HG03520 (cell line): ENCODE data around the gene SYNE1.
"Not testable (repeated sequence)": the region's sequence is repeated elsewhere in the genome, so short reads cannot be mapped to it uniquely, and the experiment has no call there.

Source experiments
- ATAC-seq: cut with Tn5 transposase; IDR thresholded peaks from one replicate; pipeline ENCODE4 v1.9.1; 2021; ENCODE audit warnings: mild to moderate bottlenecking, moderate library complexity; ENCODE audit not compliant: unreplicated experiment

The SYNE1 gene

DNA sequence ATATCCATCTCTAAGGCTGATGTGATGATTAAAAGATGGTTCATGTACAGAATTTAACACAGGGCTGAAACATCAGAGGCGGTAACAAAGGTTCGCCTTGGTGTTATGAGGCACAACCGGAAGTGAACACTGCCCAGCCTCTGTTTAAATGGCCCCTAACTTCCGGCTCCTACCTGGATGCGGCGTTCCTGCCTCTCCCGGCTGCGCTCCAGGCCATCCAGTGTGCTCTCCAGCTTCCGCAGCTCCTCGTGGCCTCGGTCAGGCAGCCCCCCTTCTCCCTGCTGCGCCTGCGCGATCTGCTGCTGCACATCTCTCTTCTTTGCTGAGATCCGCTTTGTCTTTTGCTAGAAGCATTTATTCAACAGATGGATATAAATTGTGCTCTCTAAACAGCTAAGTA lies 195.3 kb downstream of the SYNE1 start:
- ATAC-seq = no peak

DNA sequence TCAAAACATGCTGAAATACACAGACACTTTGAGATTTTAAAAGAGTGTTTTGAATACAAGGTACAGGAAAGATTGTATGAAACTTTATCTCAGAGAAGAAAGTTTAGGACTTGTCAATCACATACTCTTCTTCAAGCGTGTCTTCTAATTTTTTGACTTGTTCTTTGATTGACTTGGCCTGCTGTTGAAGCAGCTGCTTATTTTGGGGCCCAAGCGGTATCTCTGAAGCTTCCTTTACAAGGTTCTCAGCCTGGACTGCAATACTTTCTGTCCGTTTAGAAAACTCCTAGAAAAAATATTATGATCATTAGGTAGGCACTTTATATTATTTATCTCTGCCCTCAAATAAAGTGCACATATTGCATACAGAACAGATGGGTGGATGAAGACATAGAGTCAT lies 201.3 kb downstream of the SYNE1 start:
- ATAC-seq = no peak

DNA sequence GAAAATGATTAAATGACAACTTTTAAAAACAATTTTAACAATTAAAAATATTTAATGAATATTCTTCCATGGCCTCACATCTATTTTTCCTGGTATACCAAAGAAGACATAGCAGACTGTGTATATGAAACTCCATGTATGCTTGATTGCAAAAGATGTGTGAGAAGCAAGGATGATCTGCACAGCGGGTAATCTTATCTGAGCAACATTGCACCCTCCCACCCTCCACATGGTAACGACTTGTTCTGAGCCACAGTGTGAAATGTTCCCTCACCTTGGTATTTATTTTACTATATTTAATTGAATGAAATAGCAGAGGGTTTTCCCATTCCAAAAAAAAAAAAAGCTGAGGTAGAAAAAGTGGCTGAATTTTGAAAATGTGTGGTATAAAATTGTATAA lies 204.4 kb downstream of the SYNE1 start:
- no peak for ATAC-seq

DNA sequence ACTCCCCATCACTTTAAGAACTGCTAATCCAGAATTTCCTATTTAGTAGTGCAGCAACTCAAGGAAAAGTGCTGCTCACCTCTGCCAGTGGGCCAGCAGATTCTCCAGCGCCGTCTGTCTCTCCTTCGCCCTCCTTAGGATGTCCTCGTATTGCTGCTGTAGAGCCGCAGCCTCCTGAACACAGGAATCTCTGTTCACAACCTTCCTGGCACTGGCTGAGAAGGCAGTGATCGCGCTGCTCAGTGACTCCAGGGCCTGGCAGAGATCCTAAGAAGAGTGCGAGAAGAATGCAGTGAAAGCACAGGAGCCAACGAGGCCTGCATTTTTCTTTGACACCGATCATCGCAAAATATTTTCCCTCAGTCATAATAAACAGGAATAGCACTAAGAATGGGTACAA lies 209.0 kb downstream of the SYNE1 start:
- no peak for ATAC-seq

DNA sequence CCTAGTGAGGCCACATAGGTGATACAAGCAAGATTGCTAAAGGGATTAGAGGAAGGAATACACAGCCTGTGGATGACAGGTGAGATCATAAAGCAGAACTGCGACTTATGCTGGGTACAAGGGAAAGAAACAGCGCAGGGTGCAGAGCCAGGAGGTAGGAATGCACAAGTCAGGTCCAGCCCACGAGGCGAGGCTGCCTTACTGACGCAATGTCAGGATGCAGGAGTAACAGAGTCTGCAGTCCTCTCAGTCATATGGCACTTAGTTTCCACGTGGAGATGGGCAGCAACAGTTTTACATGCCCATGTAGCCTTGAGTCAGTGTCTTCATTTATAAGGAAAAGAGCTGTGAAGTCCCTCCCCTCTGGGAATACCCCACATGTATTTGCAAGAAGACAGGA lies 210.9 kb downstream of the SYNE1 start:
- ATAC-seq = no peak

DNA sequence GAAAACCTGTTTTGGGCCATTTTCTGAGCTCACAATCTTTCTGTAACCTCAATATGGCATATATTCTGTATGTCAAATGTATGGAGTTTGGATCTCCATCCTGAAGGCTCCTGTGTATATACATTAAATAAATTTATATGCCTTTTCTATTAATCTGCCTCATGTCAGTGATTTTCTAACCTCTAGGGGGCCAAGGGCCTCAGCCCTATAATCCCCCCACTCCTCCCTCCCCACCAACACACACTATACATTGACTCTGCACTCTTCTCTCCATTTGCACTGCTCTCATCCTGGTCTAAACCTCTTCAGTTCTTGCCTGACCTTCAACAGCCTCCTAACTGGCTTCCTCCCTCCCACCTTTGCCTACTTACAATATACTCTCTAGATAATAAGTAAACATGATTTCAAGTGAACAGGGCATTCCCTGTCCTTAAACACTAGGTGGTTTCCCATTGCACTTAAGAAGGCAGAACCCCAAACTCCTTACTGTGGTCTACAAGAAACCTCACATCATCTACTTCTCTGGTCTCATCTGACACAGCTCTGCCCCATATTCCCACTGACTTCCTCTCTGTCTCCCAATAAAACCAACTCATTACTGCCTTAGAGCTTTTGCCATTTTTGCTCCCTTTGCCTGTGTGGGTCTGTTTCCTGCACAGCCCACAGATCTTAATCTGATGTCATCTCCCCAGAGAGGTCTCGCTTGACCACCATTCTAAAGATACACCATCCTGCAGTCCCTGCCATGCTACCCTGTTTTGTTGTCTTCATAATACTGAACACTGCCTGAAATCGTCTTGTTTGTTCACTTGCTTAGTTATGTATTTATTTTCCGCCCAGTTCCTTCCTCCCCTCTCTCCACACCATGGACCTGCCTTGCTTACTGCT lies 213.7 kb downstream of the SYNE1 start:
- no peak for ATAC-seq

DNA sequence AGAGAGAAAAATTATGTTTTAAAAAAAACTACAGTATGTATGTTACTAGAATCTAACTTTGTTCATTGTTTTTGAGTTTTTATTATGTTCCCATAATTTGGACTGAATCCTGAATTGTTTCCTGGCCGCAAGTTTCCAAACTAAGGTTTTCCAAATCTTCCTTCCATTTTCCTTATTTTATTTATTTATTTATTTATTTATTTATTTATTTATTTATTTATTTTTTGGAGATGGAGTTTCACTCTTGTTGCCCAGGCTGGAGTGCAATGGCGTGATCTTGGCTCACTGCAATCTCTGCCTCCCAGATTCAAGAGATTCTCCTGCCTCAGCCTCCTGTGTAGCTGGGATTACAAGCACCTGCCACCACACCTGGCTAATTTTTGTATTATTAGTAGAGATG lies 215.7 kb downstream of the SYNE1 start:
- not testable (repeated sequence) for ATAC-seq

DNA sequence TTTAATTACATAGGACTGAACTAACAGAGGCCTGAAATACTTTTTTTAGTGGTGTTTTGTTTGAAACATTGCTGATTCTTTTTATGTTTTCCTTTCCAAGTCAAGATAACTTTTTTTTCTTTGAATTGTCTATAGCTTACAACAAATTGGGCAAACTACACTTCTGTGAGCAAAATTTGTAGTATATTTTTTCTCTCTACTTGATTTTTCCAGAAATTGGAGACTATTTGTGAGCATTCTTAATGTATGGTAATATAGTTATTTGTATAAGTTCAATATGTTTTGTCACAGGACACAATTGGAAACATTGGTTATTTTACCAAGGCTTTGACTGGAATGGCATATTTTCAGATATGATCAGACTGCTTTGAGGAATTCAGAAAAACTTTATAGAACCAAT lies 216.5 kb downstream of the SYNE1 start:
- no peak for ATAC-seq

DNA sequence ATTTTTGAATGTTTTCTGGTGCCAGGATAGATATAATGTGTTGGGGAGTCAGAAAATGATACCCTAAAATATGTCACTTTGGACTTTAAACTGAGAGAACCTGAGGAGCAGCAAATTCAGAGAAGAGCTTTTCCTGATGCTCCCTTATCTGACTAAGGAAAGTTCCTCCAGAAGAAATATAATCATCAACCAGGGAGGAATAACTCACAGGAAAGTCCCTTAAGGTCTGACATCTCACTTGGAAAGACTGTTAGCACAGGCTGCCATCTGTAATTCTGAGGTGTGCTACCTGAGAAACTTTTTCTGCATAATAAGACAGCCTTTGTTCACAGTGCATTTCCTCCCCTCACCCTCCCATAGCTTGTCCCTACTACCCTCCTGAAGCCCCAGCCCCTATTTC lies 218.6 kb downstream of the SYNE1 start:
- ATAC-seq = no peak

DNA sequence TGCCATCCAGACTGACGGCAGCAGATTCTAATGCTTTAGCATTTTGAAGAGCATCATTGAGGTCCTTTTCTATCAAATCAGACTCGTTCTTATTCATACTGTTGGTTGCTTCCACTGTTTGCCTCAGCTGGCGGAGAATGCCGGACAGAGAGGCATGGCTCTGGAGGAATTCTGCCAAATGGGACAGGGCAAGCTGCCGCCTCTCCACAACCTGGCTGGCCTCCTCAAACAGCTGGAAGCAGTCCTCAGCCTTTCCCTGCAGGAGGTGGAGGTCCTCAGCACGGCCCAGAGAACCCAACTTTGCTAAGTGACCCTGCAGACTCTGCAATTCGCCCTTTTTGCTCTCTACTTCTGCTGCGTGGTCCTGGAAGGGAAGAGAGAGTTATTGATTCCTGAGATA lies 220.5 kb downstream of the SYNE1 start:
- ATAC-seq = no peak

DNA sequence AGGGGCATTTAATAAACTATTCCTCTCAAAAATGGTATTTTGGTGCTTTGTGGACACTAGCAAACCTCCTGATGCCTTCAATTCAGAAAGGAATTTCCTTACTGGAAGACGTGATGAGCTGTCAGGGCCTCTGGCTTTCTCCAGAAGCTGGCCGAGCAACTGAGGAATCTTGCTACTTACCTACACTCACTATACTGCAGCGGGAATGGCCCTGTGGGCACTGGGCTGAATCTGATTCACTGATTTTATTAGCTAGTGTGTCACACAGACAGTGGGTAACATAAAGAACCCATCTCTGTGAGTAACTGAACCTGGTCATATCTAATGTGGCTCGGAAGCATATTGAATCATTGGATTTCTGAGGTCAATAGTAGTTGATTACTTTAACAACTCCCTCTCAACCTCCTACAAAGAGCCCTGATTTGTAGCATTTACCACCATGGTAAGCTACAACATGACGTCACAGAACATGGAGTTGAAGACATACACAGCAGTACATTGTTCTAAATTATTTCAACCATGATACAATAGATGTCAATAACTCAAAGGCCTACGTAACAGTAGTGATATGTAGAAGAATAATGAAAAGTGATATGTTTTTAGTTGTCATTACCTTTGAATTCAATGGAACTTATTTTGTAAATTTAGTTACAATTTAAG lies 232.1 kb downstream of the SYNE1 start:
- ATAC-seq = no peak

DNA sequence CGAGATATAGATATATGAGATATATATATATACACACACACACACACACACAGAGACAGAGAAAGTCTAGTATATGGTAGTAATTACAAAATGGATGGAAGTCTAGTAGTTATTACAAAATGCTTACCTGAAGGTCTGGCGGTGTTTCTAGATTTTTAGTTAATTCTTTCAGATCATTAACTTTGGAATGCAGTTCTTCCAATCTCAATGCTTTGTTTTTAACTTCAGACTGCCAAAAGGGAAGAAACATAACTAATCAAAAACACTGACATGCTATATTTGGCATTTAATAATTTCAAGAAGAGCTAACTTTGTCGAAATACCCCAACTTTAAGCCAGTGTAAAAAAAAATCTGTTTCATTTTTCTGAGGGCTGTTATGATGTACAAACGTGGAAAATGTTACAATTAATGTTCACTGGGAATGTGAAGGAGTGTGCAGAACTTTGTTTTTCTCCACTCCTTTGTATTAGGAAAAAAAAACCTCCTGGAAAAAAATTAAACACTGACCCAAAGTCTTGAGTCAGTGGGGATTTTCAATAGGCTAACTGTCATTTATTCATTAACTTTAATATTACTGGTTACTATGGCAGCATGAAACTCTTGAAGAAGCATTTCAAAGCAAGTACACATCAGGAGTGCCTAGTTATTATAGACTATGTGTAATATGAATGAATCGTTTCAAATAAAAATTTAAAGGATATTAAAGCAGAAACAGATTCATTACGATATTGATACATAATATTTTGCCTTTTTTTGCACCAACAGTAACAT lies 232.9 kb downstream of the SYNE1 start:
- ATAC-seq = no peak

DNA sequence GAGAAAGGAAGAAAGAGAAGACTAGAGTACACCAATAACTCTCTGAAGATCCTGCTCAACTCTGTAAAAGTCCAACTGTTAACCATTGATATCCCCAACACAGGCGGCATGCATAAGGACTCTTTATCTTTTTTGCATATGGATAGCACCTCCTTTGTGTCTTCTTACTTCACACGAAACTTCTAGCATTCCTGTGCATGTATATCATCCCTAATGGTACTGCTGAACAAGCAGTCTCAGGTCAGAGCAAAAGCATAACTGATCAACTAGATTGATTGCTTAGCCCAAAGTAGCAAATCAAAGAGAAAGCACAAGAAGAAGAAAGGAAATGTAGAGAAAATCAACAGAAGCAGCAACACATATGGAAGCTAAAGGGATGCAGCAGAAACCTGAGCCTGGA lies 234.4 kb downstream of the SYNE1 start:
- ATAC-seq = no peak

DNA sequence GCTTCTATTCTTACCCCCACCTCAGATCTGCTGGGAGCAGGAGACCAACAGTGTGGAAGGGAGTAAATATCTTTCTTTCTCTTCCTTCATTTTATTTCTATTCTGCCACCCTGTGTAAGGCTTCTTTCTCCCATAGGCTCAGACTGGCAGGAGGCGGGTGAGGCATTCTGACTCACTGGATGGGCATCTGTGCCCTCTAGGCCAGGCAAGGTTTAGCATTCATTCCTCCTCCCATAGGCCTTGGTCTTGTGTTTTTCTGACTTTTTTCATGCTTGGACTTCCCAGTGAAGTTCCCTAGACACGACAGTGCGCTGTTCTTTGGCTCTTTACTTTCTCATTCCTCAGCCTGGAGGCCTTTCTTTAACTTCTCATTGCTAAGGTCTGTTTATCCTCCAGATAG lies 235.2 kb downstream of the SYNE1 start:
- ATAC-seq = no peak

DNA sequence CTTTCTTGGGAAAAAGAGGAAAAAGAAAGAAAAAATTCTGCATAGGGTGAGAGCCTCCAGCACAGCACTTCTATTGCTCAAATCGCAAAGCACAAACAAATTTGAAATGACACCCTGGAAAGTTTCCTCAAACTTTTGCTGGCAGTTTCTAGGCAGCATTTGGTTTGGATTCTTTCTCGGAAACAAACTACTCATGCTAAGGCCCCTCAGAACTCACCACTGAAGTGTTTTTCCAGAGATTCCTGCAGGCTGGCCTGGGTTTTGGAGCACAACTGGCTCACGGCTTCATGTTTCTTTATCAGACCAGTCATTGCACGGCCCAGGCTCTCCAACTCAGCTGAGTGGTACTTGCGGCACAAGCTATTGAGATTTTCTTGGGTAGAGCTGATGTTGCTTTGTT lies 237.8 kb downstream of the SYNE1 start:
- ATAC-seq = no peak

DNA sequence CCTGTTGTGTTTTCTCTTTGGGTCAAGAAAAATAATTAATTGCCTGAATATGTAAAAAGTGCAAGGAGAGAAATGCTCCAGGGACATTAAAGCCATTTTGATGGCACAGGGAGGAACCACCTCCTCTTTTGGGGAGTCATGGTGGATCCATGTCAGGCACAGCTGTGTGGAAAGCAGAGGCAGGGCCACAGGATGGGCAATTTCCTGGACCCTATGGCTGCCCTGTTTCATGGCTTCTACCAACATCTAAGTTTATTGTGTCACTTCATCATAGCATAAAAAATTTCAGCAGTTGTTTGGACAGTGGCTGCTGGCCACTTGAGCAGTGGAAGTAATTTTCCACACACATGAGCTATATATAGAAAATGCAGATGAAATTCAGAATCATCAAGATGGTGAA lies 238.2 kb downstream of the SYNE1 start:
- no peak for ATAC-seq

DNA sequence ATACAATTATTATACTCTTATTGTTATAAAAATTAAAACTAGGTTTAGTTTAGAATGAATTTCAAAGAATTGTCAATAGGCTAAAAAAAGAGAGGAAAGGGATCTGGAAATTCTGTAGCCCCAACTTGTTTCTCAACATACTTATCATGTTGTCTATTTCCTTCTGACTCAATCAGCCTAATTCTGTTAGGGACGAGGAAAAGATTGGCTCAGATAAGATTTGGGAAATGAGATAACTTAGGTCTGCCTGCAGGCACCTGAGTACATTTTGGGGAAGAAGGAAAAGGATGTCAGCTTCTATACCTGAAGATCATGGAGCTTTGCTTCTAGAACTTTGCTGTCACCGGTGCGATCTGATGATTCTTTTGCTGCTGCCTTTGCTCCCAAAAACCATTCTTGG lies 238.8 kb downstream of the SYNE1 start:
- no peak for ATAC-seq

DNA sequence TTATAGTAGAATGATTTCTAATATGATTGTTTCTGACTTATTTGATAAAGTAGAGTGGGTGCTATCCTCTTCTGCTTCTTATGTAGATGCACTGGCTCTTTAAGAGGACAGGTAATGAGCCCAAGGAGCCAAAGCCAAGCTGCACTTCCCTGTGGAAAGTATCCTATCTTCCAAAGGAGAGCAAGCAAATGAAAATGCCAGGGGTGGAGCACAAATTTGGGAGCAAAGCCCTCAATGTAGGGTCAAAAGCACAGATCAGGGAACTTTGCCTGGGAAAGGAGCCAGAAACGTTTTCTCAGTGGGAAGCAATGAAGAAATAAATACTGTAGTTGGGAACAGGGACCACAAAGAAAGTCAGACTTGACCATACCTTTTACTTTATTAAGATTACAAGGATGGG lies 242.9 kb downstream of the SYNE1 start:
- ATAC-seq = no peak

DNA sequence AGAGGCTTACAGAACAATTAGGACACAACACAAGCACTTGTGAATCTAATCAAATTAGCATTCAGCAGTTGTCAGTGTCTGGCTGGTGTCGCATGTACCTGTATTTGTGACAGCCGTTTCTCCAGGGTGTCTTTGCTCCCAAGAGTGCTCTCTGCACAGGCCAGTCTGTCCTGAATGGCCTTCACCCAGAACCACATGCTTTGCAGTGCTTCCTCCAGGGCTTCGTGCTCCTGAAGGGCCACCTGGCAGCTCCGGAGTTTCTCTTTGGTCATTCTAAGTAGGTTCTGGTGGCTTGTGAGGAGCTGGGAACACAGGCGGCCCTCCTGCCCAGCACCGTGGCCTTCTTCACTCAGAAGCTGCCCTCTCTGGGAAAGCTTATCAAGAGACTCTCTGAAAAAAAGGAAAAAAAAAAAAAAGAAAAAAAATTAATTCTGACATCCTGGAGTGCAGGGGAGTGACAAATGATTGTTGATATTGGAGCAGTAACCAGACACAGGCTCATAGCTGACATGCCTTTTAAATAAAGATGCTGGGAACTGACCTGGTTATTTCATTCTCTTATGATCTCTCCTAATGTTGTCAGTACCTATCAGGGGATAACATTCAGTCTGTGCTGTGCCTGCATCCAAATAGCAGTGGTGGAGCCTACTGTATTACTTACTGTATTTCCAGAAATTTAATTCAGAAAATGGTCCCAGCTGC lies 245.8 kb downstream of the SYNE1 start:
- ATAC-seq = no peak

DNA sequence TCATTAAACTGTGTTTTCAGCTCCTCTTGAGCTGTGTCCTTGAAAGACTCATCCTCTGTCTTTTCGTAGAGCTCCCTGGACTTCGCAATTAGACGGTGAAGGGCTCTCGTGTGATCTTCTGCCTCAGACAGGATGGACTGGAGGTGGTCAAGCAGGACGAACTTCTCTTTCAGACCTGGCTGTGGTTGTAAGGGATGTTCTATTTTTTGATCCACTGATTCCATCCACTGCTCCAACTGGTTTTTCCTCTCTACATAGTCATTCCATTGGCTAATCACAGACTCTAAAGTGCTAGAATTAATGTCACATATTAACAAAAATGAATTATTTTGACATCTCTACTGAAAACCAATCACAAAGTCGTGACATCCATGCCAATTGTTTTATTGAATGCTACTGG lies 250.1 kb downstream of the SYNE1 start:
- no peak for ATAC-seq

DNA sequence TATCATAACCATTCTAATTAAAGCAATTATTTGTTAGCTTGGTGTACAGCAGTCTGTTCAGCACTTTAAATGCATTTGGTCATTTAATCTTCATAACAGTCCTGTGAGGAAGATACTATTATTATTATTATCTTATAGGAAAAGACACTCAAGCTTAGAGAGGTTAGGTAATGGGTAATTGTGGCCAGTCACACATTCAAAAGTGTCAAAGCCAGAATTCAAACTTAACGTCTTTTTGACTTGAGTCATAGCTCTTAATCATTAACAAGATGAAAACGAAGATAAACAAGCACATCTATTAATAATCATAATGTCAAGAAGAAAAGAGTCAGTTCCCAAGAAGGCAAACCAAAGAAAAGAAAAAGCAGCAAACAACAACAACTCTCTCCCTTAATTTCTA lies 251.0 kb downstream of the SYNE1 start:
- no peak for ATAC-seq
